ENCODE results near the gene SEMA5A. TPM values are rescaled to one million over a fixed set of nuclear protein-coding genes. Genes with fewer than 3 reads are reported as not detected.

The SEMA5A gene
- polyA plus RNA-seq, 1 donor from 2014 or later: 3.2 TPM

GRCh38 chr5:9166202-9167112 is 379.4 kb downstream of the SEMA5A start:
- no peak overlapping the region for H3K4me3 ChIP-seq (ENCODE audit: low read length)
- no peak overlapping the region for H2AFZ ChIP-seq (ENCODE audit: low read depth, low read length)
- H3K9me3 ChIP-seq (ENCODE audit: low read length): no peaks in the 10 kb centered on the region
- no peak overlapping the region for H3K4me2 ChIP-seq (ENCODE audit: low read length)
- no peaks in the 10 kb centered on the region for H3K27me3 ChIP-seq (ENCODE audit: insufficient read depth, low read depth, low read length)
- H3K9me2 ChIP-seq (ENCODE audit: insufficient read depth, low read length): no peaks in the 10 kb centered on the region
- no peak overlapping the region for H3K9ac ChIP-seq (ENCODE audit: low read length)
- no peaks in the 10 kb centered on the region for H3K36me3 ChIP-seq (ENCODE audit: insufficient read depth, low read length)
- peak overlapping the region; percentile 31 for H3K27ac ChIP-seq (ENCODE audit: low read length)
- TF ChIP-seq POLR2AphosphoS5 (IDR thresholded peaks at IDR 0.05) (no peak), EP300 (conservative IDR thresholded peaks at IDR 0.05; ENCODE audit: poor library complexity, severe bottlenecking) (peak; percentile 29), RAD21 (conservative IDR thresholded peaks at IDR 0.05) (no peak), SMC3 (conservative IDR thresholded peaks at IDR 0.05; ENCODE audit: poor library complexity) (peak; percentile 23), MXI1 (conservative IDR thresholded peaks at IDR 0.05; ENCODE audit: poor library complexity, severe bottlenecking) (no peak), CTCF (IDR thresholded peaks at IDR 0.05; ENCODE audit: poor library complexity, severe bottlenecking) (peak; percentile 21), REST (IDR thresholded peaks at IDR 0.05; ENCODE audit: borderline replicate concordance) (no peak), EZH2 (IDR thresholded peaks at IDR 0.05; ENCODE audit: borderline replicate concordance, insufficient read depth, low read length, poor library complexity, severe bottlenecking) (no peak), TAF1 (IDR thresholded peaks at IDR 0.05; ENCODE audit: low read depth) (no peak)
- no peaks in the 10 kb centered on the region for H3K79me2 ChIP-seq (replicated peaks; ENCODE audit: insufficient read depth, low read length)
- no peaks in the 10 kb centered on the region for H3F3A ChIP-seq (ENCODE audit: insufficient read depth, low read length, poor library complexity, severe bottlenecking)
- no peaks in the 10 kb centered on the region for H4K20me1 ChIP-seq (ENCODE audit: insufficient read depth)

- H3K9ac ChIP-seq (ENCODE audit: low read length): no peak overlapping the region
- no peaks in the 10 kb centered on the region for H3K27me3 ChIP-seq (ENCODE audit: insufficient read depth, low read depth, low read length)
- H3K27ac ChIP-seq (ENCODE audit: low read length): no peak overlapping the region
- H3K9me3 ChIP-seq (ENCODE audit: low read length): no peaks in the 10 kb centered on the region
- TF ChIP-seq POLR2AphosphoS5 (IDR thresholded peaks at IDR 0.05) (no peak), REST (IDR thresholded peaks at IDR 0.05; ENCODE audit: borderline replicate concordance) (no peak), EP300 (conservative IDR thresholded peaks at IDR 0.05; ENCODE audit: poor library complexity, severe bottlenecking) (no peak), CTCF (IDR thresholded peaks at IDR 0.05; ENCODE audit: poor library complexity, severe bottlenecking) (no peak)
- no peaks in the 10 kb centered on the region for H3F3A ChIP-seq (ENCODE audit: insufficient read depth, low read length, poor library complexity, severe bottlenecking)
- no peaks in the 10 kb centered on the region for H4K20me1 ChIP-seq (ENCODE audit: insufficient read depth)
- no peak overlapping the region for H3K4me3 ChIP-seq (ENCODE audit: low read length)
- no peak overlapping the region for H3K4me2 ChIP-seq (ENCODE audit: low read length)
- no peaks in the 10 kb centered on the region for H3K36me3 ChIP-seq (ENCODE audit: insufficient read depth, low read length)
- H3K79me2 ChIP-seq (replicated peaks; ENCODE audit: insufficient read depth, low read length): no peaks in the 10 kb centered on the region
- no peak overlapping the region for H2AFZ ChIP-seq (ENCODE audit: low read depth, low read length)
- no peaks in the 10 kb centered on the region for H3K9me2 ChIP-seq (ENCODE audit: insufficient read depth, low read length)
Observed at GRCh38 chr5:9165546-9165945, 380.3 kb downstream of the SEMA5A start.
